Measurements from ENCODE around the gene LMTK2.

- no peak for TF ChIP-seq SUZ12 (IDR thresholded peaks at IDR 0.05; ENCODE audit: extremely low read depth, insufficient read depth, insufficient read length)
- no peak for TF ChIP-seq ZNF274 (IDR thresholded peaks at IDR 0.05; ENCODE audit: low read depth, low read length)
- no peak for TF ChIP-seq YY1 (IDR thresholded peaks at IDR 0.05; ENCODE audit: insufficient read depth, insufficient read length)
Observed at GRCh38 chr7:98230746-98231471, 124.2 kb downstream of the LMTK2 start.
